H9 (cell line): ENCODE results near the gene CCL3. TPM values are rescaled to one million over a fixed set of nuclear protein-coding genes. Genes with fewer than 3 reads are reported as not detected.
"Not testable (repeated sequence)": the region's sequence is repeated elsewhere in the genome, so short reads cannot be mapped to it uniquely, and the experiment has no call there.

Experiments
- DNase-seq: peaks from one replicate; pipeline ENCODE4 v3.0.0-alpha.2; 2017
- H2AFZ ChIP-seq: one replicate; pipeline ENCODE4 v1.6.1; 2013; ENCODE audit warnings: mild to moderate bottlenecking, low read length, control low read depth, moderate library complexity
- H2AK5ac ChIP-seq: 2 replicates; pipeline ENCODE4 v1.6.1; 2013; ENCODE audit warnings: low read length, control low read depth, mixed read lengths; ENCODE audit not compliant: insufficient read length
- H2BK120ac ChIP-seq: one replicate; pipeline ENCODE4 v1.6.1; 2013; ENCODE audit warnings: low read depth, mild to moderate bottlenecking, low read length, control low read depth, inconsistent platforms; ENCODE audit not compliant: poor library complexity, severe bottlenecking
- H2BK12ac ChIP-seq: 2 replicates; pipeline ENCODE4 v1.6.1; 2013; ENCODE audit warnings: low read length, control low read depth, mixed read lengths, low read depth; ENCODE audit not compliant: insufficient read length
- H2BK15ac ChIP-seq: 2 replicates; pipeline ENCODE4 v1.6.1; 2013; ENCODE audit warnings: low read depth, low read length, control low read depth
- H2BK20ac ChIP-seq: one replicate; pipeline ENCODE4 v1.6.1; 2013; ENCODE audit warnings: low read depth, mild to moderate bottlenecking, low read length, control low read depth, inconsistent platforms; ENCODE audit not compliant: poor library complexity, severe bottlenecking
- H2BK5ac ChIP-seq: 2 replicates; pipeline ENCODE4 v1.6.1; 2013; ENCODE audit warnings: low read length, control low read depth, mixed read lengths; ENCODE audit not compliant: insufficient read length
- H3K14ac ChIP-seq: 2 replicates; pipeline ENCODE4 v1.6.1; 2013; ENCODE audit warnings: low read length, control low read depth; ENCODE audit not compliant: insufficient read depth
- H3K18ac ChIP-seq: 2 replicates; pipeline ENCODE4 v1.6.1; 2013; ENCODE audit warnings: low read depth, mild to moderate bottlenecking, mixed read lengths, low read length, control low read depth; ENCODE audit not compliant: insufficient read length
- H3K23ac ChIP-seq: 2 replicates; pipeline ENCODE4 v1.6.1; 2013; ENCODE audit warnings: low read length, control low read depth, mixed read lengths, low read depth; ENCODE audit not compliant: insufficient read length
- H3K23me2 ChIP-seq: 2 replicates; pipeline ENCODE4 v1.6.1; 2013; ENCODE audit warnings: low read depth, mild to moderate bottlenecking, mixed read lengths, low read length, control low read depth; ENCODE audit not compliant: insufficient read length, poor library complexity, severe bottlenecking
- H3K27ac ChIP-seq: 2 replicates; pipeline ENCODE4 v1.5.1; 2013; ENCODE audit warnings: low read length, control low read depth, mixed read lengths, low read depth; ENCODE audit not compliant: insufficient read length
- H3K27me3 ChIP-seq: 2 replicates; pipeline ENCODE4 v1.6.1; 2013; ENCODE audit warnings: low read length, control low read depth, inconsistent platforms; ENCODE audit not compliant: insufficient read depth
- H3K4ac ChIP-seq: 2 replicates; pipeline ENCODE4 v1.6.1; 2013; ENCODE audit warnings: low read depth, mild to moderate bottlenecking, control low read depth, inconsistent platforms, low read length, moderate library complexity
- H3K4me1 ChIP-seq: 2 replicates; pipeline ENCODE4 v1.6.1; 2013; ENCODE audit warnings: low read length, control low read depth, inconsistent platforms; ENCODE audit not compliant: insufficient read depth
- H3K4me2 ChIP-seq: 2 replicates; pipeline ENCODE4 v1.6.1; 2013; ENCODE audit warnings: low read length, control low read depth, mixed read lengths; ENCODE audit not compliant: insufficient read length, insufficient read depth
- H3K56ac ChIP-seq: 2 replicates; pipeline ENCODE4 v1.6.1; 2013; ENCODE audit warnings: low read depth, mild to moderate bottlenecking, mixed read lengths, low read length, control low read depth; ENCODE audit not compliant: insufficient read length
- H3K79me1 ChIP-seq: 2 replicates; pipeline ENCODE4 v1.6.1; 2013; ENCODE audit warnings: low read depth, mild to moderate bottlenecking, moderate library complexity, low read length, control low read depth, inconsistent platforms; ENCODE audit not compliant: insufficient read depth, poor library complexity, severe bottlenecking
- H3K79me2 ChIP-seq: 2 replicates; pipeline ENCODE4 v1.6.1; 2013; ENCODE audit warnings: low read length, control low read depth, inconsistent platforms; ENCODE audit not compliant: insufficient read depth
- H3K9ac ChIP-seq: 2 replicates; pipeline ENCODE4 v1.6.1; 2013; ENCODE audit warnings: low read length, control low read depth, mixed read lengths; ENCODE audit not compliant: insufficient read length; ENCODE audit errors: extremely low read depth
- H3K9me3 ChIP-seq: one replicate; pipeline ENCODE4 v1.6.1; 2013; ENCODE audit warnings: low read depth, low read length, inconsistent platforms; ENCODE audit not compliant: control insufficient read depth
- H3T11ph ChIP-seq: one replicate; pipeline ENCODE4 v1.6.1; 2013; ENCODE audit warnings: mild to moderate bottlenecking, low read length, control low read depth, inconsistent platforms
- H4K20me1 ChIP-seq: one replicate; pipeline ENCODE4 v1.6.1; 2013; ENCODE audit not compliant: control insufficient read depth, insufficient read length, insufficient read depth
- H4K5ac ChIP-seq: 2 replicates; pipeline ENCODE4 v1.6.1; 2013; ENCODE audit warnings: low read depth, mild to moderate bottlenecking, mixed read lengths, low read length, control low read depth; ENCODE audit not compliant: insufficient read length
- H4K8ac ChIP-seq: replicated peaks from 2 replicates; pipeline ENCODE4 v1.6.1; 2013; ENCODE audit warnings: low read length, control low read depth, mixed read lengths, low read depth; ENCODE audit not compliant: insufficient read length
- H4K91ac ChIP-seq: 2 replicates; pipeline ENCODE4 v1.6.1; 2013; ENCODE audit warnings: low read depth, mild to moderate bottlenecking, moderate library complexity, mixed read lengths, low read length, control low read depth; ENCODE audit not compliant: insufficient read length
- H3K27ac Mint-ChIP-seq, 3 experiments: 2 replicates in 2 of 3; 3 replicates in 1 of 3; pipeline ENCODE4 v1.8.0; 2020 to 2021; ENCODE audit warnings: mixed read lengths in 3 of 3, mild to moderate bottlenecking in 1 of 3, moderate library complexity in 1 of 3
- H3K27me3 Mint-ChIP-seq: 2 replicates; pipeline ENCODE4 v1.8.0; 2021; ENCODE audit warnings: low read depth, mild to moderate bottlenecking, moderate library complexity, mixed read lengths
- H3K36me3 Mint-ChIP-seq, 3 experiments: 2 replicates in 2 of 3; 3 replicates in 1 of 3; pipeline ENCODE4 v1.8.0; 2020 to 2021; ENCODE audit warnings: low read depth in 3 of 3, mixed read lengths in 3 of 3; ENCODE audit not compliant: insufficient read depth in 1 of 3
- H3K4me1 Mint-ChIP-seq, 2 experiments: 2 replicates each; pipeline ENCODE4 v1.8.0; 2020; ENCODE audit warnings: mixed read lengths in 2 of 2
- H3K4me3 Mint-ChIP-seq, 2 experiments: 2 replicates in 1 of 2; 3 replicates in 1 of 2; pipeline ENCODE4 v1.8.0; 2020 to 2021; ENCODE audit warnings: mild to moderate bottlenecking in 2 of 2, mixed read lengths in 2 of 2, moderate library complexity in 1 of 2
- H3K9me3 Mint-ChIP-seq, 2 experiments: 2 replicates in 1 of 2; 3 replicates in 1 of 2; pipeline ENCODE4 v1.8.0; 2020; ENCODE audit warnings: mild to moderate bottlenecking in 2 of 2, mixed read lengths in 2 of 2, moderate library complexity in 1 of 2
- WGBS: extraction: QIAGEN DNeasy Blood & Tissue Kit; methylation state at CpG from one replicate; pipeline ENCODE4 v1.1.7; 2013; ENCODE audit warnings: missing lambda C conversion rate, low lambda C conversion rate, mixed read lengths; ENCODE audit not compliant: insufficient read length; ENCODE audit errors: extremely low coverage; 5-methylcytosine and 5-hydroxymethylcytosine counted together
- total RNA-seq: library from RNA; stranded (reverse); gene quantifications from 2 replicates; pipeline ENCODE4 v1.2.1, GENCODE V29; 2021
- TF ChIP-seq, protein P1 (sequence below): fragments of 200-600 bp; sonication (generic); conservative IDR thresholded peaks from 3 replicates; pipeline ENCODE4 v1.8.0; 2021; ENCODE audit warnings: antibody characterized with exemption, mild to moderate bottlenecking

Gene CCL3
- total RNA-seq, 1 experiment from 2014 or later = not detected

- H3K4me2 ChIP-seq = no peak overlapping the region
- H3K4me3 Mint-ChIP-seq = no peak overlapping the region
- no peaks in the 10 kb centered on the region for H3K9me3 ChIP-seq
- no peaks in the 10 kb centered on the region for H3K79me2 ChIP-seq
- no peaks in the 10 kb centered on the region for H3K27me3 ChIP-seq
- no peak overlapping the region for H3K56ac ChIP-seq
- H3K14ac ChIP-seq = no peak overlapping the region
- no peak overlapping the region for H2BK20ac ChIP-seq
- H3K18ac ChIP-seq = no peak overlapping the region
- no peak overlapping the region for H2BK120ac ChIP-seq
- TF ChIP-seq, protein P1, sequence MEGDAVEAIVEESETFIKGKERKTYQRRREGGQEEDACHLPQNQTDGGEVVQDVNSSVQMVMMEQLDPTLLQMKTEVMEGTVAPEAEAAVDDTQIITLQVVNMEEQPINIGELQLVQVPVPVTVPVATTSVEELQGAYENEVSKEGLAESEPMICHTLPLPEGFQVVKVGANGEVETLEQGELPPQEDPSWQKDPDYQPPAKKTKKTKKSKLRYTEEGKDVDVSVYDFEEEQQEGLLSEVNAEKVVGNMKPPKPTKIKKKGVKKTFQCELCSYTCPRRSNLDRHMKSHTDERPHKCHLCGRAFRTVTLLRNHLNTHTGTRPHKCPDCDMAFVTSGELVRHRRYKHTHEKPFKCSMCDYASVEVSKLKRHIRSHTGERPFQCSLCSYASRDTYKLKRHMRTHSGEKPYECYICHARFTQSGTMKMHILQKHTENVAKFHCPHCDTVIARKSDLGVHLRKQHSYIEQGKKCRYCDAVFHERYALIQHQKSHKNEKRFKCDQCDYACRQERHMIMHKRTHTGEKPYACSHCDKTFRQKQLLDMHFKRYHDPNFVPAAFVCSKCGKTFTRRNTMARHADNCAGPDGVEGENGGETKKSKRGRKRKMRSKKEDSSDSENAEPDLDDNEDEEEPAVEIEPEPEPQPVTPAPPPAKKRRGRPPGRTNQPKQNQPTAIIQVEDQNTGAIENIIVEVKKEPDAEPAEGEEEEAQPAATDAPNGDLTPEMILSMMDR = no peak
- no peak overlapping the region for H2BK5ac ChIP-seq
- peaks cover 4 to 6% of the 10 kb centered on the region in 2 experiments; a peak in 3 of 4 replicates for H3K4me1 Mint-ChIP-seq
- no peaks in the 10 kb centered on the region for H3K9me3 Mint-ChIP-seq
- no peaks in the 10 kb centered on the region for H3K4me1 ChIP-seq
- H2AFZ ChIP-seq = no peak overlapping the region
- no peaks in the 10 kb centered on the region for H3K23me2 ChIP-seq
- no peaks in the 10 kb centered on the region for H4K20me1 ChIP-seq
- H4K5ac ChIP-seq = no peak overlapping the region
- no peak overlapping the region for H2AK5ac ChIP-seq
- no peak overlapping the region for H3T11ph ChIP-seq
- WGBS = no CpG with 5 or more reads among the region's 4 CpGs
- H4K8ac ChIP-seq = no peak overlapping the region
- H3K23ac ChIP-seq = no peak overlapping the region
- DNase-seq = peak; percentile 11
- H3K27ac Mint-ChIP-seq = peak overlapping the region in 2 of 3 experiments; percentile 49 to 62; a peak in 2 of 7 replicates
- no peak overlapping the region for H2BK15ac ChIP-seq
- H3K36me3 Mint-ChIP-seq = no peaks in the 10 kb centered on the region
- no peak overlapping the region for H4K91ac ChIP-seq
- no peaks in the 10 kb centered on the region for H3K79me1 ChIP-seq
- no peak overlapping the region for H3K27ac ChIP-seq
- no peak overlapping the region for H3K9ac ChIP-seq
- H3K27me3 Mint-ChIP-seq = peaks cover 11% of the 10 kb centered on the region
- H2BK12ac ChIP-seq = no peak overlapping the region
- H3K4ac ChIP-seq = no peak overlapping the region
These were observed 14.8 kb upstream of the CCL3 start for GRCh38 chr17:36104701-36105181.

- H3K4me2 ChIP-seq, H3K9me3 Mint-ChIP-seq, H3K18ac ChIP-seq, DNase-seq, H4K8ac ChIP-seq, H2AK5ac ChIP-seq, H3K4me1 Mint-ChIP-seq, H3K79me2 ChIP-seq, H4K20me1 ChIP-seq, H4K91ac ChIP-seq, H3K4me3 Mint-ChIP-seq, H3T11ph ChIP-seq, H3K27ac ChIP-seq, H3K27me3 ChIP-seq, H3K36me3 Mint-ChIP-seq, H2BK20ac ChIP-seq, H3K56ac ChIP-seq, H3K4ac ChIP-seq, H3K4me1 ChIP-seq, H3K14ac ChIP-seq, H2AFZ ChIP-seq, H2BK120ac ChIP-seq, H3K23me2 ChIP-seq, H3K79me1 ChIP-seq, H2BK15ac ChIP-seq, H4K5ac ChIP-seq, H3K9ac ChIP-seq, H2BK5ac ChIP-seq, H3K23ac ChIP-seq, H2BK12ac ChIP-seq, H3K9me3 ChIP-seq: not testable (repeated sequence)
- Mint-ChIP-seq H3K27ac (peak overlapping the region in 1 of 3 experiments; percentile 62; a peak in 1 of 7 replicates), H3K27me3 (peaks cover 11% of the 10 kb centered on the region)
- WGBS = no CpG with 5 or more reads among the region's 7 CpGs
These were observed 14.3 kb upstream of the CCL3 start for GRCh38 chr17:36104246-36104645.
